ENCODE data around the gene ENOX2.

DNA sequence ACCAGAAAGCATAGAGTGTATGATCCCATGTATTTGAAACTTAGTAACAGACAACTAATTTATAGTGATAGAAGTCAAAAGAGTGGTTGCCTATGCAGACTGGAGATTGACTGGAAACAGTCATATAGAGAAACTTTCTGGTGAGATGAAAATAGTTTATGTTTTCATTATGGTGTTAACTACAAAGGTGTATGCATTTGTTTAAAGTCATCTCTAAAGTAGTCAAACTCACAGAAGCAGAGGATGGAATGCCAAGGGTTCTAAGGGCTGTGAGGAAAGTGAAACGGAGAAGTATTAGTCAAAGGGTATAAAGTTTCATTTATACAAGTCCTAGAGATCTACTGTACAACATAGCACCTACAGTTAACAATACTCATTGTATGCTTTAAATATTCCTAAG is 45.8 kb downstream of the ENOX2 start:
- TF ChIP-seq, protein P1, sequence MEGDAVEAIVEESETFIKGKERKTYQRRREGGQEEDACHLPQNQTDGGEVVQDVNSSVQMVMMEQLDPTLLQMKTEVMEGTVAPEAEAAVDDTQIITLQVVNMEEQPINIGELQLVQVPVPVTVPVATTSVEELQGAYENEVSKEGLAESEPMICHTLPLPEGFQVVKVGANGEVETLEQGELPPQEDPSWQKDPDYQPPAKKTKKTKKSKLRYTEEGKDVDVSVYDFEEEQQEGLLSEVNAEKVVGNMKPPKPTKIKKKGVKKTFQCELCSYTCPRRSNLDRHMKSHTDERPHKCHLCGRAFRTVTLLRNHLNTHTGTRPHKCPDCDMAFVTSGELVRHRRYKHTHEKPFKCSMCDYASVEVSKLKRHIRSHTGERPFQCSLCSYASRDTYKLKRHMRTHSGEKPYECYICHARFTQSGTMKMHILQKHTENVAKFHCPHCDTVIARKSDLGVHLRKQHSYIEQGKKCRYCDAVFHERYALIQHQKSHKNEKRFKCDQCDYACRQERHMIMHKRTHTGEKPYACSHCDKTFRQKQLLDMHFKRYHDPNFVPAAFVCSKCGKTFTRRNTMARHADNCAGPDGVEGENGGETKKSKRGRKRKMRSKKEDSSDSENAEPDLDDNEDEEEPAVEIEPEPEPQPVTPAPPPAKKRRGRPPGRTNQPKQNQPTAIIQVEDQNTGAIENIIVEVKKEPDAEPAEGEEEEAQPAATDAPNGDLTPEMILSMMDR (IDR thresholded peaks at IDR 0.05), result no peak
- TF ChIP-seq POLR2A (IDR thresholded peaks at IDR 0.05), result no peak
